K562 (cell line): ENCODE data around the gene FERMT3. TPM values are rescaled to one million over a fixed set of nuclear protein-coding genes. Genes with fewer than 3 reads are reported as not detected.

Experiments used
- CHD2 ChIP-seq: IDR thresholded peaks from 2 replicates; pipeline ENCODE4 v1.6.1; 2011; ENCODE audit warnings: low read depth, low read length
- DDX20 ChIP-seq: fragments of 450-650 bp; IDR thresholded peaks from 2 replicates; pipeline ENCODE4 v1.6.1; 2016; ENCODE audit warnings: missing genetic modification characterization, low read depth, mild to moderate bottlenecking, missing compliant biosample characterization, moderate library complexity
- EHMT2 ChIP-seq: fragments of 450-650 bp; IDR thresholded peaks from 2 replicates; pipeline ENCODE4 v1.6.1; 2018; ENCODE audit warnings: antibody characterized with exemption
- ESRRA ChIP-seq: fragments of 450-650 bp; IDR thresholded peaks from 2 replicates; pipeline ENCODE4 v1.6.1; 2014; ENCODE audit warnings: low read depth, mild to moderate bottlenecking, moderate library complexity, borderline replicate concordance
- JUND ChIP-seq, 2 experiments: IDR thresholded peaks; 2 replicates in 1 of 2; 3 replicates in 1 of 2; pipeline ENCODE4 v1.6.1; 2011; ENCODE audit warnings: borderline replicate concordance in 2 of 2, low read depth in 2 of 2, low read length in 2 of 2, improper control_type of control experiment in 1 of 2, missing biosample characterization in 1 of 2, missing genetic modification characterization in 1 of 2, missing genetic modification reagents in 1 of 2
- MYNN ChIP-seq, 2 experiments: sonication (generic); formaldehyde crosslinking in 1 of 2; IDR thresholded peaks; 2 replicates each; pipeline versions ENCODE4 v1.5.0 to v1.6.1; 2016 to 2020; ENCODE audit warnings: antibody characterized with exemption in 1 of 2, missing genetic modification reagents in 1 of 2
- PHF21A ChIP-seq: fragments of 450-650 bp; IDR thresholded peaks from 2 replicates; pipeline ENCODE4 v1.6.1; 2017; ENCODE audit warnings: low read depth, borderline replicate concordance
- RBM39 ChIP-seq: fragments of 200-400 bp; formaldehyde crosslinking; optimal IDR thresholded peaks from 2 replicates; pipeline ENCODE3; 2018; ENCODE audit warnings: low read depth, low read length
- TOE1 ChIP-seq, 2 experiments: fragments of 450-650 bp in 1 of 2; sonication (generic) in 1 of 2; formaldehyde crosslinking in 1 of 2; IDR thresholded peaks; 2 replicates each; pipeline versions ENCODE4 v1.7.1 to v1.8.0; 2016 to 2022; ENCODE audit warnings: borderline replicate concordance in 2 of 2, mild to moderate bottlenecking in 2 of 2, antibody characterized with exemption in 1 of 2, inconsistent platforms in 1 of 2, low read depth in 1 of 2, missing genetic modification reagents in 1 of 2, moderate library complexity in 1 of 2
- ZC3H8 ChIP-seq: fragments of 450-650 bp; IDR thresholded peaks from 2 replicates; pipeline ENCODE4 v1.6.1; 2017
- ZKSCAN1 ChIP-seq: fragments of 150-350 bp; IDR thresholded peaks from 2 replicates; pipeline ENCODE4 v1.6.1; 2016; ENCODE audit warnings: low read depth, low read length
- ZNF146 ChIP-seq: IDR thresholded peaks from one replicate; pipeline ENCODE4 v1.6.1; 2018; ENCODE audit warnings: missing compliant biosample characterization; ENCODE audit not compliant: unreplicated experiment
- ZNF175 ChIP-seq: fragments of 200-800 bp; sonication (Bioruptor generic); IDR thresholded peaks from 2 replicates; pipeline ENCODE4 v1.6.1; 2016; ENCODE audit warnings: low read depth, mild to moderate bottlenecking, missing genetic modification characterization, missing compliant biosample characterization
- ZNF639 ChIP-seq, 2 experiments: fragments of 200-800 bp in 1 of 2; sonication (Bioruptor generic) in 1 of 2; sonication (generic) in 1 of 2; formaldehyde crosslinking in 1 of 2; IDR thresholded peaks in 1 of 2; conservative IDR thresholded peaks in 1 of 2; 2 replicates each; pipeline versions ENCODE4 v1.5.0 to v1.6.1; 2016 to 2020; ENCODE audit warnings: missing compliant biosample characterization in 1 of 2, missing genetic modification characterization in 1 of 2, missing genetic modification reagents in 1 of 2
- ZNF717 ChIP-seq: fragments of 250-450 bp; sonication (Bioruptor Pico); IDR thresholded peaks from 2 replicates; pipeline ENCODE4 v1.5.0; 2021
- polyA plus RNA-seq, 8 experiments: library from polyadenylated mRNA; depleted of rRNA in 4 of 8; stranded (reverse) in 5 of 8; unstranded in 3 of 8; fragments of >200 nt; fragmentation: Nextera tagmentation in 2 of 8; fragmentation: Illumina TruSeq in 1 of 8; extraction: Ambion mirVana in 2 of 8; extraction: Trizol in 1 of 8; gene quantifications; 2 replicates each; pipeline versions ENCODE4 v1.2.1 to v1.2.3, GENCODE V29; 2011 to 2014; ENCODE audit warnings: inconsistent platforms in 1 of 8, missing spikeins in 1 of 8
- total RNA-seq, 7 experiments: library from RNA; depleted of rRNA in 6 of 7; stranded (reverse); fragments of >200 nt in 6 of 7; fragmentation: Illumina TruSeq in 2 of 7; extraction: Trizol in 2 of 7; gene quantifications; 2 replicates each; pipeline versions ENCODE4 v1.2.1 to v1.2.3, GENCODE V29; 2011 to 2021; ENCODE audit warnings: low replicate concordance in 1 of 7
- TF ChIP-seq, protein P1 (sequence below), 2 experiments: fragments of 450-650 bp; conservative IDR thresholded peaks; 2 replicates each; pipeline ENCODE4 v1.6.1; 2017; ENCODE audit warnings: mild to moderate bottlenecking in 2 of 2, moderate library complexity in 2 of 2
- TF ChIP-seq, protein P2 (sequence below): fragments of 450-650 bp; IDR thresholded peaks from 2 replicates; pipeline ENCODE4 v1.6.1; 2017; ENCODE audit warnings: antibody characterized with exemption
- TF ChIP-seq, protein P3 (sequence below): fragments of 250-450 bp; sonication (Bioruptor Pico); IDR thresholded peaks from 2 replicates; pipeline ENCODE4 v1.5.0; 2021
- TF ChIP-seq, protein P4 (sequence below): fragments of 250-450 bp; sonication (Bioruptor Pico); IDR thresholded peaks from 2 replicates; pipeline ENCODE4 v1.5.0; 2020; ENCODE audit warnings: mild to moderate bottlenecking, borderline replicate concordance

FERMT3 gene
- total and polyA plus RNA-seq, 9 of the 15 experiments (the other 6 are each of a cell fraction or from before 2014, with no cell fraction given), result 3.2 to 275 (median 79.7) TPM

GRCh38 chr11:64185175-64185692 lies 21.3 kb upstream of the FERMT3 start (continued):
- no peak for TF ChIP-seq ZNF639 (CRISPR knock-in tag; conservative IDR thresholded peaks at IDR 0.05 in 1 of 2, IDR thresholded peaks at IDR 0.05 in 1 of 2)
- TF ChIP-seq, protein P1, sequence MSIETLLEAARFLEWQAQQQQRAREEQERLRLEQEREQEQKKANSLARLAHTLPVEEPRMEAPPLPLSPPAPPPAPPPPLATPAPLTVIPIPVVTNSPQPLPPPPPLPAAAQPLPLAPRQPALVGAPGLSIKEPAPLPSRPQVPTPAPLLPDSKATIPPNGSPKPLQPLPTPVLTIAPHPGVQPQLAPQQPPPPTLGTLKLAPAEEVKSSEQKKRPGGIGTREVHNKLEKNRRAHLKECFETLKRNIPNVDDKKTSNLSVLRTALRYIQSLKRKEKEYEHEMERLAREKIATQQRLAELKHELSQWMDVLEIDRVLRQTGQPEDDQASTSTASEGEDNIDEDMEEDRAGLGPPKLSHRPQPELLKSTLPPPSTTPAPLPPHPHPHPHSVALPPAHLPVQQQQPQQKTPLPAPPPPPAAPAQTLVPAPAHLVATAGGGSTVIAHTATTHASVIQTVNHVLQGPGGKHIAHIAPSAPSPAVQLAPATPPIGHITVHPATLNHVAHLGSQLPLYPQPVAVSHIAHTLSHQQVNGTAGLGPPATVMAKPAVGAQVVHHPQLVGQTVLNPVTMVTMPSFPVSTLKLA (conservative IDR thresholded peaks at IDR 0.05), result peak; percentile 87 to 94
- no peak for TF ChIP-seq ZKSCAN1
- no peak for TF ChIP-seq DDX20 (tag)
- no peak for TF ChIP-seq JUND (IDR thresholded peaks at IDR 0.05; ENCODE audit: borderline replicate concordance, low read depth, low read length)
- TF ChIP-seq JUND (tag; IDR thresholded peaks at IDR 0.05; ENCODE audit: borderline replicate concordance, low read depth, low read length), result no peak
- TF ChIP-seq ZNF717 (CRISPR knock-in tag), result no peak
- TF ChIP-seq EHMT2, result no peak
- TF ChIP-seq MYNN (IDR thresholded peaks at IDR 0.05), result peak; percentile 36; the same call in 1 of the 2 replicates
- TF ChIP-seq MYNN (CRISPR knock-in tag; IDR thresholded peaks at IDR 0.05), result no peak
- peak; percentile 58; the same call in 1 of the 2 replicates for TF ChIP-seq ESRRA
- TF ChIP-seq, protein P2, sequence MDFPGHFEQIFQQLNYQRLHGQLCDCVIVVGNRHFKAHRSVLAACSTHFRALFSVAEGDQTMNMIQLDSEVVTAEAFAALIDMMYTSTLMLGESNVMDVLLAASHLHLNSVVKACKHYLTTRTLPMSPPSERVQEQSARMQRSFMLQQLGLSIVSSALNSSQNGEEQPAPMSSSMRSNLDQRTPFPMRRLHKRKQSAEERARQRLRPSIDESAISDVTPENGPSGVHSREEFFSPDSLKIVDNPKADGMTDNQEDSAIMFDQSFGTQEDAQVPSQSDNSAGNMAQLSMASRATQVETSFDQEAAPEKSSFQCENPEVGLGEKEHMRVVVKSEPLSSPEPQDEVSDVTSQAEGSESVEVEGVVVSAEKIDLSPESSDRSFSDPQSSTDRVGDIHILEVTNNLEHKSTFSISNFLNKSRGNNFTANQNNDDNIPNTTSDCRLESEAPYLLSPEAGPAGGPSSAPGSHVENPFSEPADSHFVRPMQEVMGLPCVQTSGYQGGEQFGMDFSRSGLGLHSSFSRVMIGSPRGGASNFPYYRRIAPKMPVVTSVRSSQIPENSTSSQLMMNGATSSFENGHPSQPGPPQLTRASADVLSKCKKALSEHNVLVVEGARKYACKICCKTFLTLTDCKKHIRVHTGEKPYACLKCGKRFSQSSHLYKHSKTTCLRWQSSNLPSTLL, result no peak
- TF ChIP-seq, protein P3, sequence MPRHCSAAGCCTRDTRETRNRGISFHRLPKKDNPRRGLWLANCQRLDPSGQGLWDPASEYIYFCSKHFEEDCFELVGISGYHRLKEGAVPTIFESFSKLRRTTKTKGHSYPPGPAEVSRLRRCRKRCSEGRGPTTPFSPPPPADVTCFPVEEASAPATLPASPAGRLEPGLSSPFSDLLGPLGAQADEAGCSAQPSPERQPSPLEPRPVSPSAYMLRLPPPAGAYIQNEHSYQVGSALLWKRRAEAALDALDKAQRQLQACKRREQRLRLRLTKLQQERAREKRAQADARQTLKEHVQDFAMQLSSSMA (CRISPR knock-in tag), result 0 out of 2 replicates have a peak, but pooled peaks have one; percentile 60
- TF ChIP-seq CHD2, result no peak
- TF ChIP-seq PHF21A, result peak; percentile 17; the same call in 1 of the 2 replicates
- no peak for TF ChIP-seq ZC3H8
- TF ChIP-seq, protein P4, sequence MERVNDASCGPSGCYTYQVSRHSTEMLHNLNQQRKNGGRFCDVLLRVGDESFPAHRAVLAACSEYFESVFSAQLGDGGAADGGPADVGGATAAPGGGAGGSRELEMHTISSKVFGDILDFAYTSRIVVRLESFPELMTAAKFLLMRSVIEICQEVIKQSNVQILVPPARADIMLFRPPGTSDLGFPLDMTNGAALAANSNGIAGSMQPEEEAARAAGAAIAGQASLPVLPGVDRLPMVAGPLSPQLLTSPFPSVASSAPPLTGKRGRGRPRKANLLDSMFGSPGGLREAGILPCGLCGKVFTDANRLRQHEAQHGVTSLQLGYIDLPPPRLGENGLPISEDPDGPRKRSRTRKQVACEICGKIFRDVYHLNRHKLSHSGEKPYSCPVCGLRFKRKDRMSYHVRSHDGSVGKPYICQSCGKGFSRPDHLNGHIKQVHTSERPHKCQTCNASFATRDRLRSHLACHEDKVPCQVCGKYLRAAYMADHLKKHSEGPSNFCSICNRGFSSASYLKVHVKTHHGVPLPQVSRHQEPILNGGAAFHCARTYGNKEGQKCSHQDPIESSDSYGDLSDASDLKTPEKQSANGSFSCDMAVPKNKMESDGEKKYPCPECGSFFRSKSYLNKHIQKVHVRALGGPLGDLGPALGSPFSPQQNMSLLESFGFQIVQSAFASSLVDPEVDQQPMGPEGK (CRISPR knock-in tag), result no peak
- no peak for TF ChIP-seq RBM39
- TF ChIP-seq ZNF146 (CRISPR knock-in tag), result no peak
- no peak; the same call in 1 of the 2 replicates for TF ChIP-seq ZNF175 (CRISPR knock-in tag)
- peak; percentile 94 for TF ChIP-seq TOE1 (IDR thresholded peaks at IDR 0.05; ENCODE audit: borderline replicate concordance)
- no peak for TF ChIP-seq TOE1 (CRISPR knock-in tag; IDR thresholded peaks at IDR 0.05; ENCODE audit: borderline replicate concordance, low read depth)
